Activated gamma-delta T cell treated with anti-CD3 and anti-CD28 coated beads, Interleukin-2, amount 50 U/mL, for 16 hours (primary cell): Measurements from ENCODE around the gene SUPT7L.

ENCODE experiments used
- DNase-seq: peaks from one replicate; pipeline ENCODE4 v3.0.0-alpha.2; 2020; ENCODE audit warnings: low read depth

SUPT7L gene

GRCh38 chr2:27663285-27664153, at the start of gene SUPT7L, which contains the start of gene SLC4A1AP:
TSS of gene SUPT7L (minus strand) at chr2:27663614. CDS start at chr2:27662192, 1,422 bp downstream.
TSS of gene SLC4A1AP (plus strand) at chr2:27663889. CDS start at chr2:27663915, 26 bp downstream.
- peak; percentile 60 for DNase-seq

GRCh38 chr2:27713201-27713600, 49.8 kb upstream of the SUPT7L start:
- DNase-seq: no peak

GRCh38 chr2:27712522-27712921, 49.1 kb upstream of the SUPT7L start:
- no peak for DNase-seq

GRCh38 chr2:27711804-27712203, 48.4 kb upstream of the SUPT7L start:
- no peak for DNase-seq

GRCh38 chr2:27710640-27711430, 47.4 kb upstream of the SUPT7L start:
- DNase-seq: no peak

- DNase-seq: no peak
These were observed 46.7 kb upstream of the SUPT7L start for GRCh38 chr2:27709960-27710575.

- DNase-seq: no peak
These were observed 45.9 kb upstream of the SUPT7L start for GRCh38 chr2:27709326-27709725.

- DNase-seq: no peak
These were observed 45.3 kb upstream of the SUPT7L start for GRCh38 chr2:27708666-27709065.

GRCh38 chr2:27708257-27708654, 44.8 kb upstream of the SUPT7L start:
- DNase-seq: no peak

- no peak for DNase-seq
These were observed 44.2 kb upstream of the SUPT7L start for GRCh38 chr2:27707462-27708256.

- DNase-seq: no peak
These were observed 42.6 kb upstream of the SUPT7L start for GRCh38 chr2:27705851-27706622.

GRCh38 chr2:27704342-27704876, 41.0 kb upstream of the SUPT7L start:
- no peak for DNase-seq

GRCh38 chr2:27703638-27704341, 40.4 kb upstream of the SUPT7L start:
- DNase-seq: peak; percentile 83

- DNase-seq: no peak
These were observed 38.9 kb upstream of the SUPT7L start for GRCh38 chr2:27702302-27702701.

GRCh38 chr2:27701676-27702075, 38.3 kb upstream of the SUPT7L start:
- no peak for DNase-seq

- DNase-seq: no peak
These were observed 34.2 kb upstream of the SUPT7L start for GRCh38 chr2:27697660-27698059.

GRCh38 chr2:27690052-27690451, 26.6 kb upstream of the SUPT7L start:
- DNase-seq: no peak

- no peak for DNase-seq
These were observed 26.0 kb upstream of the SUPT7L start for GRCh38 chr2:27689424-27689823.

GRCh38 chr2:27687232-27687631, 23.8 kb upstream of the SUPT7L start:
- no peak for DNase-seq

GRCh38 chr2:27685577-27685976, 22.2 kb upstream of the SUPT7L start:
- no peak for DNase-seq
